Measurements from ENCODE around the gene LDLRAD4.

Gene LDLRAD4

GRCh38 chr18:13254971-13255927, 36.7 kb downstream of the LDLRAD4 start:
- no peaks in the 10 kb centered on the region for H3K36me3 ChIP-seq
- H3K4me3 ChIP-seq = no peak overlapping the region
- peak; percentile 9 to 43 for DNase-seq
- no peak overlapping the region for H3K27ac ChIP-seq
- H3K27me3 ChIP-seq = no peaks in the 10 kb centered on the region
- no peak for TF ChIP-seq CTCF (IDR thresholded peaks at IDR 0.05)
- intact Hi-C loops (cut with DNase I; ENCODE audit: low total_unique reads) = no loop called here
- H3K9me3 ChIP-seq = no peaks in the 10 kb centered on the region
- H3K4me1 ChIP-seq = peaks cover 0 to 23% (median 20%) of the 10 kb centered on the region in 4 donors

GRCh38 chr18:13256444-13257305, 38.1 kb downstream of the LDLRAD4 start:
- no peak for TF ChIP-seq CTCF (IDR thresholded peaks at IDR 0.05)
- DNase-seq = peak in 1 of 2 donors; percentile 10
- intact Hi-C loops (cut with DNase I; ENCODE audit: low total_unique reads) = no loop called here

GRCh38 chr18:13257361-13257980, 38.9 kb downstream of the LDLRAD4 start:
- Histone ChIP-seq H3K27me3 (no peaks in the 10 kb centered on the region), H3K27ac (peak overlapping the region; percentile 44 to 71), H3K4me3 (no peak overlapping the region), H3K9me3 (no peaks in the 10 kb centered on the region), H3K4me1 (peaks cover 7 to 45% (median 40%) of the 10 kb centered on the region in 4 donors), H3K36me3 (no peaks in the 10 kb centered on the region)
- intact Hi-C loops (cut with DNase I; ENCODE audit: low total_unique reads) = no loop called here
- TF ChIP-seq CTCF (IDR thresholded peaks at IDR 0.05) = no peak
- DNase-seq = peak; percentile 12 to 41

More at GRCh38 chr18:13256444-13257305, 38.1 kb downstream of the LDLRAD4 start:
- Histone ChIP-seq H3K27ac (no peak overlapping the region), H3K4me3 (no peak overlapping the region), H3K27me3 (no peaks in the 10 kb centered on the region), H3K9me3 (no peaks in the 10 kb centered on the region), H3K4me1 (peaks cover 0 to 38% (median 32%) of the 10 kb centered on the region in 4 donors), H3K36me3 (no peaks in the 10 kb centered on the region)

- intact Hi-C loops (cut with DNase I; ENCODE audit: low total_unique reads) = no loop called here
- peak in 1 of 2 donors; percentile 49 for DNase-seq
- no peaks in the 10 kb centered on the region for H3K36me3 ChIP-seq
- H3K4me3 ChIP-seq = no peak overlapping the region
- TF ChIP-seq CTCF (IDR thresholded peaks at IDR 0.05) = no peak
- H3K9me3 ChIP-seq = no peaks in the 10 kb centered on the region
- peak overlapping the region; percentile 71 to 77 for H3K27ac ChIP-seq
- no peaks in the 10 kb centered on the region for H3K27me3 ChIP-seq
- peaks cover 7 to 58% (median 52%) of the 10 kb centered on the region in 4 donors for H3K4me1 ChIP-seq
Measured at GRCh38 chr18:13258921-13259320, 40.4 kb downstream of the LDLRAD4 start.

GRCh38 chr18:13259701-13260100, 41.1 kb downstream of the LDLRAD4 start:
- no peak overlapping the region for H3K4me3 ChIP-seq
- TF ChIP-seq CTCF (IDR thresholded peaks at IDR 0.05) = no peak
- DNase-seq = peak in 1 of 2 donors; percentile 18
- H3K4me1 ChIP-seq = peaks cover 7 to 65% (median 58%) of the 10 kb centered on the region in 4 donors
- intact Hi-C loops (cut with DNase I; ENCODE audit: low total_unique reads) = loop anchor here (5.0 kb wide), 1 partner anchor 42 kb away; the partner anchor contains the start of gene LDLRAD4
- no peaks in the 10 kb centered on the region for H3K36me3 ChIP-seq
- no peaks in the 10 kb centered on the region for H3K9me3 ChIP-seq
- peak overlapping the region; percentile 71 to 77 for H3K27ac ChIP-seq
- no peaks in the 10 kb centered on the region for H3K27me3 ChIP-seq

Data from tibial artery (tissue), 4 donors.